Neuronal stem cell (in vitro differentiated cells): ENCODE results near the gene MEN1.

ENCODE experiments used
- DNase-seq: peaks from one replicate; pipeline ENCODE4 v3.0.0-alpha.2; 2013; ENCODE audit warnings: low spot score
- H2AFZ ChIP-seq: one replicate; pipeline ENCODE4 v1.6.1; 2013; ENCODE audit warnings: mild to moderate bottlenecking, low read length, inconsistent platforms
- H2AK5ac ChIP-seq: 2 replicates; pipeline ENCODE4 v1.6.1; 2013; ENCODE audit warnings: low read depth, mild to moderate bottlenecking, inconsistent platforms, low read length, moderate library complexity, mixed read lengths
- H2BK120ac ChIP-seq: 2 replicates; pipeline ENCODE4 v1.6.1; 2013; ENCODE audit warnings: low read depth, mild to moderate bottlenecking, inconsistent platforms, low read length, moderate library complexity, mixed read lengths
- H2BK12ac ChIP-seq: one replicate; pipeline ENCODE4 v1.6.1; 2013; ENCODE audit warnings: low read length, inconsistent platforms
- H2BK15ac ChIP-seq: 2 replicates; pipeline ENCODE4 v1.6.1; 2013; ENCODE audit warnings: mild to moderate bottlenecking, low read length, inconsistent platforms, mixed read lengths
- H2BK5ac ChIP-seq: one replicate; pipeline ENCODE4 v1.6.1; 2013; ENCODE audit warnings: inconsistent platforms, mild to moderate bottlenecking, low read length, moderate library complexity
- H3K14ac ChIP-seq: one replicate; pipeline ENCODE4 v1.6.1; 2013; ENCODE audit warnings: low read length, inconsistent platforms
- H3K18ac ChIP-seq: 2 replicates; pipeline ENCODE4 v1.6.1; 2013; ENCODE audit warnings: low read length, inconsistent platforms
- H3K23ac ChIP-seq: 2 replicates; pipeline ENCODE4 v1.6.1; 2013; ENCODE audit warnings: low read depth, mild to moderate bottlenecking, mixed read lengths, low read length, inconsistent platforms; ENCODE audit not compliant: poor library complexity
- H3K27ac ChIP-seq: replicated peaks from 3 replicates; pipeline ENCODE4 v1.5.1; 2013; ENCODE audit warnings: low read length, inconsistent platforms
- H3K27me3 ChIP-seq, 3 experiments: 2 replicates each; pipeline ENCODE4 v1.6.1; 2013; ENCODE audit warnings: low read length in 3 of 3, mild to moderate bottlenecking in 2 of 3, inconsistent platforms in 1 of 3, low read depth in 1 of 3, mixed read lengths in 1 of 3, moderate library complexity in 1 of 3; ENCODE audit not compliant: control insufficient read depth in 3 of 3, insufficient read depth in 3 of 3
- H3K36me3 ChIP-seq, 2 donors: replicated peaks in 1 of 2; 2 replicates each; pipeline ENCODE4 v1.6.1; 2013; ENCODE audit warnings: low read length in 2 of 2; ENCODE audit not compliant: control insufficient read depth in 2 of 2, insufficient read depth in 2 of 2
- H3K4ac ChIP-seq: 2 replicates; pipeline ENCODE4 v1.6.1; 2013; ENCODE audit warnings: inconsistent platforms, mild to moderate bottlenecking, low read length, moderate library complexity
- H3K4me1 ChIP-seq, 2 donors: 1 replicate in 1 of 2; 2 replicates in 1 of 2; pipeline ENCODE4 v1.6.1; 2013; ENCODE audit warnings: low read length in 2 of 2, low read depth in 1 of 2; ENCODE audit not compliant: control insufficient read depth in 2 of 2, insufficient read depth in 1 of 2
- H3K4me2 ChIP-seq: one replicate; pipeline ENCODE4 v1.6.1; 2013; ENCODE audit warnings: mild to moderate bottlenecking, low read length, inconsistent platforms; ENCODE audit not compliant: insufficient read depth, poor library complexity, severe bottlenecking
- H3K4me3 ChIP-seq, 2 donors: 2 replicates each; pipeline ENCODE4 v1.5.1; 2013; ENCODE audit warnings: low read length in 2 of 2, mild to moderate bottlenecking in 2 of 2, inconsistent platforms in 1 of 2, moderate library complexity in 1 of 2
- H3K79me1 ChIP-seq: one replicate; pipeline ENCODE4 v1.6.1; 2013; ENCODE audit warnings: low read depth, mild to moderate bottlenecking, inconsistent platforms, low read length, moderate library complexity
- H3K9ac ChIP-seq: one replicate; pipeline ENCODE4 v1.6.1; 2013; ENCODE audit warnings: mild to moderate bottlenecking, low read depth, low read length, inconsistent platforms; ENCODE audit not compliant: poor library complexity
- H3K9me3 ChIP-seq, 2 donors: replicated peaks in 1 of 2; 2 replicates each; pipeline versions ENCODE3 to v1.6.1; 2013; ENCODE audit warnings: low read length in 2 of 2, mild to moderate bottlenecking in 2 of 2, inconsistent platforms in 1 of 2, low read depth in 1 of 2, mixed read lengths in 1 of 2, moderate library complexity in 1 of 2; ENCODE audit not compliant: control insufficient read depth in 2 of 2, insufficient read depth in 1 of 2
- H4K8ac ChIP-seq: one replicate; pipeline ENCODE4 v1.6.1; 2013; ENCODE audit warnings: low read depth, mild to moderate bottlenecking, inconsistent platforms, low read length, moderate library complexity
- H4K91ac ChIP-seq: one replicate; pipeline ENCODE4 v1.6.1; 2013; ENCODE audit warnings: low read length, low read depth, mild to moderate bottlenecking, inconsistent platforms; ENCODE audit not compliant: poor library complexity
- WGBS, 2 donors: extraction: QIAGEN DNeasy Blood & Tissue Kit; methylation state at CpG; one replicate each; pipeline ENCODE4 v1.1.7; 2013; ENCODE audit warnings: missing lambda C conversion rate in 2 of 2, mixed read lengths in 1 of 2; ENCODE audit not compliant: insufficient read length in 2 of 2, insufficient replicate concordance in 1 of 2; ENCODE audit errors: extremely low coverage in 2 of 2; 5-methylcytosine and 5-hydroxymethylcytosine counted together

MEN1 gene

DNA sequence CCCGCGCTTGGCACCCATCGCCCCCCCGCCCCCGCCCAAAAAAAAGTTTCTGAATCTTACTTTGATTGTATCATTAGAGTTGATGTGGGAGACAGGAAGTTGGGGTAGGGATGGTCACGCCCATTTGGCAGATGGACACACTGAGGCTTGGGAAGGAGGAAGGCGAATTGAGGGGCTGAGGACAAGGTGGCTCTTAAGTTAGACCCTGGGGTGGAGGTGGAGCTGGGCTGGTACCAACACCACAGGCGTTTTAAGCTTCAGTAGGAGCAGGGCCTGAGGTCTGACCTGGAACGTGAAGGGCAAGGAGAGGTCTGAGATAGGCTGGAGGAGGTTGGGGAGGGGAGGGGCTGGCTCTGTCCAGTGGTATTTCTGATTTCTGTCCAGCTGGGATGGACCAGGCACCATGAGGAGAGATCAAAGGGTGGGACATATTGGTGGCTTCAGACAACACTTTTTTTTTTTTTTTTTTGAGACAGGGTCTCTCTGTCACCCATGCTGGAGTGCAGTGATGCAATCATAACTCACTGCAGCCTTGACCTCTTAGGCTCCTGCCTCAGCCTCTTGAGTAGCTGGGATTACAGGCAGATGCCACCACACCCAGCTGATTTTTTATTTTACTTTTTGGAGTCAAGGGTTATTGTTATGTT is 34.9 kb upstream of the MEN1 start:
- H2BK15ac ChIP-seq = no peak overlapping the region
- no peak overlapping the region for H3K4me2 ChIP-seq
- no peaks in the 10 kb centered on the region for H3K9me3 ChIP-seq
- peaks cover 15 to 20% of the 10 kb centered on the region in 2 donors for H3K4me1 ChIP-seq
- H3K4ac ChIP-seq = no peak overlapping the region
- H2AK5ac ChIP-seq = no peak overlapping the region
- DNase-seq = no peak
- H4K8ac ChIP-seq = no peak overlapping the region
- no peak overlapping the region for H3K4me3 ChIP-seq
- no peak overlapping the region for H3K27ac ChIP-seq
- no peak overlapping the region for H3K9ac ChIP-seq
- H2BK12ac ChIP-seq = no peak overlapping the region
- H3K23ac ChIP-seq = peak overlapping the region; percentile 60
- H3K27me3 ChIP-seq = peaks cover 0 to 18% (median 8%) of the 10 kb centered on the region in 3 experiments
- no peak overlapping the region for H3K14ac ChIP-seq
- H3K79me1 ChIP-seq = no peaks in the 10 kb centered on the region
- no peaks in the 10 kb centered on the region for H3K36me3 ChIP-seq
- WGBS, 2 donors = no CpG with 5 or more reads among the region's 9 CpGs
- H2AFZ ChIP-seq = peak overlapping the region; percentile 82
- no peak overlapping the region for H4K91ac ChIP-seq
- H3K18ac ChIP-seq = no peak overlapping the region
- no peak overlapping the region for H2BK120ac ChIP-seq
- H2BK5ac ChIP-seq = no peak overlapping the region

DNA sequence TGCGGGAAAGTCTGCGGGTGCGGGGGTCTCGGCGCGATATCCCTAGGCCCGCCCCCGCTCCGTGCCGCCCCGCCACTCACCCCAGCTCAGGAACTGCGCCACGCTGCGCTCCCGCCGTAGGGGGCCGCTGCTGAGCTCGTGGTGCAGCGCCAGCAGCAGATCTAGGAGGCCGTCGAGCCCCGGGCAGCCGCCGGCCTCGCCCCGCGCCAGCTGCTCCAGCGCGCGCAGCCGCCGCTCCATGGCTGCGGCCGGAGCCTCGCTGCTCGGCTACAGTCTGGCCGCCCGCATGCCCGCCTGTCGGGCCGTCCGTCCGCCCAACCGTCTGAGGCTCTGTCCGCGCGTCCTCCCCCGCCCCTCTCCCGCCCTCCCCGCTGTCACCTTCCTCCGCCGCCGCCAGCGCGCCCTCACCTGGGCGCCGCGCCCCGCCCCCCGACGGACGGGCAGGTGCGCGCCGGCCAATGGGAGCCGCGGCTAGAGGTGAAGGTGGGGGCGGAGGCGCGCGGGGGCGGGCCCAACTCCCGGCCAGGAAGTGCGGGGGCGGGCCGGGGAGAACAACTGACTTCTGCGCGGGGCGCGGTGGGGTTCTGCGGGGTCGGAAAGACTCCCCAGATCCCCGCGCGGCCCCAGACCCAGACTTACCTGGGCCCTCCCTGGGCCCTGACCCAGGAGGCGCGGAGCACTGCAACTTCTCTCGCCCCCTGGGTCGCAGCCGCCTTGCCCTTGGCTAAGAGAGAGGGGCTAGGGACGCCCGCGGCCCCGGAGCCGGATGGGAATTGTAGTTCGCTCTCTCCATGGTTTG is 34.2 kb upstream of the MEN1 start, which contains the start of gene CDC42BPG:
TSS of gene CDC42BPG (minus strand) at position 324 of the 799 bp plus-strand sequence. CDS start at position 240, 84 bp downstream.
- Histone ChIP-seq H2BK5ac (peak within 1 kb of the TSS; percentile 8), H3K23ac (peak within 1 kb of the TSS; percentile 60), H3K27me3 (peaks cover 0 to 18% (median 8%) of the 10 kb centered on the region in 3 experiments), H2BK120ac (peak within 1 kb of the TSS; percentile 39), H3K4ac (peak within 1 kb of the TSS; percentile 60), H2BK12ac (peak within 1 kb of the TSS; percentile 14), H2AFZ (peak within 1 kb of the TSS; percentile 82), H3K27ac (no peak within 1 kb of the TSS), H3K9me3 (no peaks in the 10 kb centered on the region), H3K4me1 (peaks cover 15 to 20% of the 10 kb centered on the region in 2 donors), H3K4me2 (peak within 1 kb of the TSS; percentile 78), H3K4me3 (peak within 1 kb of the TSS in 1 of 2 donors; percentile 77), H4K91ac (no peak within 1 kb of the TSS), H3K18ac (peak within 1 kb of the TSS; percentile 91), H3K79me1 (no peaks in the 10 kb centered on the region), H2BK15ac (peak within 1 kb of the TSS; percentile 99), H4K8ac (peak within 1 kb of the TSS; percentile 7), H2AK5ac (peak within 1 kb of the TSS; percentile 99), H3K36me3 (no peaks in the 10 kb centered on the region), H3K9ac (peak within 1 kb of the TSS; percentile 30), H3K14ac (no peak within 1 kb of the TSS)
- WGBS, 2 donors = no CpG with 5 or more reads among the region's 96 CpGs
- no peak for DNase-seq

- no CpG with 5 or more reads among the region's 27 CpGs for WGBS, 2 donors
- Histone ChIP-seq H3K4me1 (peaks cover 15 to 20% of the 10 kb centered on the region in 2 donors), H2BK5ac (peak overlapping the region; percentile 8), H2AK5ac (peak overlapping the region; percentile 99), H3K9ac (peak overlapping the region; percentile 30), H3K18ac (peak overlapping the region; percentile 91), H3K23ac (peak overlapping the region; percentile 26), H2AFZ (peak overlapping the region; percentile 82), H3K27me3 (peaks cover 0 to 18% (median 8%) of the 10 kb centered on the region in 3 experiments), H2BK12ac (peak overlapping the region; percentile 14), H4K8ac (peak overlapping the region; percentile 7), H3K36me3 (no peaks in the 10 kb centered on the region), H3K4ac (peak overlapping the region; percentile 60), H2BK120ac (peak overlapping the region; percentile 39), H3K79me1 (no peaks in the 10 kb centered on the region), H3K9me3 (no peaks in the 10 kb centered on the region), H3K4me3 (peak overlapping the region in 1 of 2 donors; percentile 0), H3K4me2 (peak overlapping the region; percentile 78), H3K27ac (no peak overlapping the region), H3K14ac (no peak overlapping the region), H2BK15ac (peak overlapping the region; percentile 99), H4K91ac (no peak overlapping the region)
- DNase-seq = no peak
These were observed 33.5 kb upstream of the MEN1 start for GRCh38 chr11:64843686-64844329.
